Measurements from ENCODE around the gene NDUFB10.

GRCh38 chr16:1976216-1976520 is 16.8 kb downstream of the NDUFB10 start:
- TF ChIP-seq POLR2AphosphoS5 (IDR thresholded peaks at IDR 0.05), result no peak
- TF ChIP-seq CTCF (IDR thresholded peaks at IDR 0.05), result no peak
